Neural cell (in vitro differentiated cells): ENCODE results near the gene HS6ST3. TPM values are rescaled to one million over a fixed set of nuclear protein-coding genes. Genes with fewer than 3 reads are reported as not detected.

Experiments used
- H2AFZ ChIP-seq: fragments of 200-600, 300-800 bp; sonication (generic), shearing (Covaris generic); 2 replicates; pipeline ENCODE4 v1.6.0; 2014; ENCODE audit warnings: low read depth, mild to moderate bottlenecking, antibody characterized with exemption, low read length, moderate library complexity
- H3F3A ChIP-seq: fragments of 200-600 bp; shearing (Covaris generic); 2 replicates; pipeline ENCODE4 v1.6.1; 2016; ENCODE audit warnings: mild to moderate bottlenecking, moderate library complexity, mixed read lengths, antibody characterized with exemption, low read length; ENCODE audit not compliant: insufficient read depth, poor library complexity, severe bottlenecking
- H3K27ac ChIP-seq: fragments of 200-600, 300-800 bp; sonication (generic), shearing (Covaris generic); 2 replicates; pipeline ENCODE4 v1.5.1; 2014; ENCODE audit warnings: mild to moderate bottlenecking, low read length, moderate library complexity
- H3K27me3 ChIP-seq: fragments of 300-800, 200-600 bp; sonication (generic), shearing (Covaris generic); 2 replicates; pipeline ENCODE4 v1.6.0; 2014; ENCODE audit warnings: mild to moderate bottlenecking, low read depth, low read length, moderate library complexity; ENCODE audit not compliant: insufficient read depth
- H3K36me3 ChIP-seq: fragments of 300-800, 200-600 bp; sonication (generic), shearing (Covaris generic); 2 replicates; pipeline ENCODE4 v1.5.1; 2014; ENCODE audit warnings: mild to moderate bottlenecking, antibody characterized with exemption, low read length, moderate library complexity; ENCODE audit not compliant: insufficient read depth
- H3K4me2 ChIP-seq: fragments of 300-800, 200-600 bp; sonication (generic), shearing (Covaris generic); 2 replicates; pipeline ENCODE4 v1.6.0; 2014; ENCODE audit warnings: mild to moderate bottlenecking, low read length
- H3K4me3 ChIP-seq: fragments of 300-800, 200-600 bp; sonication (generic), shearing (Covaris generic); 2 replicates; pipeline ENCODE4 v1.5.1; 2014; ENCODE audit warnings: mild to moderate bottlenecking, low read length, moderate library complexity
- H3K79me2 ChIP-seq: fragments of 200-600 bp; shearing (Covaris generic); replicated peaks from 2 replicates; pipeline ENCODE4 v1.6.0; 2014; ENCODE audit warnings: mild to moderate bottlenecking, low read length, moderate library complexity; ENCODE audit not compliant: insufficient read depth
- H3K9ac ChIP-seq: fragments of 300-800, 200-600 bp; sonication (generic), shearing (Covaris generic); 2 replicates; pipeline ENCODE4 v1.6.1; 2016; ENCODE audit warnings: mild to moderate bottlenecking, low read length, mixed read lengths
- H3K9me2 ChIP-seq: fragments of 200-600 bp; shearing (Covaris generic); 2 replicates; pipeline ENCODE4 v1.6.1; 2016; ENCODE audit warnings: mild to moderate bottlenecking, low read length, mixed read lengths; ENCODE audit not compliant: insufficient read depth
- H3K9me3 ChIP-seq: fragments of 200-600, 300-800 bp; sonication (generic), shearing (Covaris generic); 2 replicates; pipeline ENCODE4 v1.6.1; 2016; ENCODE audit warnings: mild to moderate bottlenecking, mixed run types, low read length, moderate library complexity, mixed read lengths
- H4K20me1 ChIP-seq: fragments of 200-600 bp; shearing (Covaris generic); 2 replicates; pipeline ENCODE4 v1.6.1; 2016; ENCODE audit warnings: mild to moderate bottlenecking, mixed run types; ENCODE audit not compliant: insufficient read depth
- EP300 ChIP-seq: fragments of 450-650 bp; conservative IDR thresholded peaks from 2 replicates; pipeline ENCODE4 v1.6.1; 2014; ENCODE audit warnings: antibody characterized with exemption, mild to moderate bottlenecking, moderate library complexity; ENCODE audit not compliant: poor library complexity, severe bottlenecking
- EZH2 ChIP-seq: fragments of 200-600, 300-800 bp; shearing (Covaris generic), sonication (generic); IDR thresholded peaks from 2 replicates; pipeline ENCODE4 v1.6.1; 2014; ENCODE audit warnings: antibody characterized with exemption, low read length, borderline replicate concordance, mild to moderate bottlenecking; ENCODE audit not compliant: insufficient read depth, poor library complexity, severe bottlenecking
- MXI1 ChIP-seq: fragments of 450-650 bp; conservative IDR thresholded peaks from 2 replicates; pipeline ENCODE4 v1.6.1; 2014; ENCODE audit warnings: antibody characterized with exemption, mild to moderate bottlenecking; ENCODE audit not compliant: poor library complexity, severe bottlenecking
- POLR2AphosphoS5 ChIP-seq: IDR thresholded peaks from 2 replicates; pipeline ENCODE4 v1.6.1; 2012
- RAD21 ChIP-seq: fragments of 450-650 bp; conservative IDR thresholded peaks from 2 replicates; pipeline ENCODE4 v1.6.1; 2014; ENCODE audit warnings: antibody characterized with exemption, mild to moderate bottlenecking, moderate library complexity
- REST ChIP-seq: IDR thresholded peaks from 2 replicates; pipeline ENCODE4 v1.6.1; 2012; ENCODE audit warnings: borderline replicate concordance
- SMC3 ChIP-seq: fragments of 450-650 bp; conservative IDR thresholded peaks from 2 replicates; pipeline ENCODE4 v1.6.1; 2014; ENCODE audit warnings: antibody characterized with exemption, mild to moderate bottlenecking, moderate library complexity; ENCODE audit not compliant: poor library complexity
- TAF1 ChIP-seq: IDR thresholded peaks from 2 replicates; pipeline ENCODE4 v1.6.1; 2012; ENCODE audit warnings: low read depth
- polyA plus RNA-seq: library from polyadenylated mRNA; depleted of rRNA; stranded (reverse); fragments of >200 nt; gene quantifications from 2 replicates; pipeline ENCODE4 v1.2.3, GENCODE V29; 2014
- TF ChIP-seq, protein P1 (sequence below): fragments of 450-650 bp; IDR thresholded peaks from 2 replicates; pipeline ENCODE4 v1.5.1; 2014; ENCODE audit warnings: antibody characterized with exemption, mild to moderate bottlenecking, moderate library complexity; ENCODE audit not compliant: poor library complexity, severe bottlenecking

Gene HS6ST3
- polyA plus RNA-seq, 1 donor from 2014 or later: 10.9 TPM

GRCh38 chr13:96285729-96286128 lies 195.8 kb downstream of the HS6ST3 start:
- no peak overlapping the region for H3K27ac ChIP-seq
- no peak overlapping the region for H3K4me2 ChIP-seq
- no peaks in the 10 kb centered on the region for H3K27me3 ChIP-seq
- H3F3A ChIP-seq: no peaks in the 10 kb centered on the region
- H3K79me2 ChIP-seq: no peaks in the 10 kb centered on the region
- no peak overlapping the region for H2AFZ ChIP-seq
- no peaks in the 10 kb centered on the region for H3K36me3 ChIP-seq
- TF ChIP-seq MXI1 (no peak), EZH2 (no peak), POLR2AphosphoS5 (no peak), SMC3 (no peak), TAF1 (no peak), REST (no peak), RAD21 (no peak), EP300 (no peak)
- TF ChIP-seq, protein P1, sequence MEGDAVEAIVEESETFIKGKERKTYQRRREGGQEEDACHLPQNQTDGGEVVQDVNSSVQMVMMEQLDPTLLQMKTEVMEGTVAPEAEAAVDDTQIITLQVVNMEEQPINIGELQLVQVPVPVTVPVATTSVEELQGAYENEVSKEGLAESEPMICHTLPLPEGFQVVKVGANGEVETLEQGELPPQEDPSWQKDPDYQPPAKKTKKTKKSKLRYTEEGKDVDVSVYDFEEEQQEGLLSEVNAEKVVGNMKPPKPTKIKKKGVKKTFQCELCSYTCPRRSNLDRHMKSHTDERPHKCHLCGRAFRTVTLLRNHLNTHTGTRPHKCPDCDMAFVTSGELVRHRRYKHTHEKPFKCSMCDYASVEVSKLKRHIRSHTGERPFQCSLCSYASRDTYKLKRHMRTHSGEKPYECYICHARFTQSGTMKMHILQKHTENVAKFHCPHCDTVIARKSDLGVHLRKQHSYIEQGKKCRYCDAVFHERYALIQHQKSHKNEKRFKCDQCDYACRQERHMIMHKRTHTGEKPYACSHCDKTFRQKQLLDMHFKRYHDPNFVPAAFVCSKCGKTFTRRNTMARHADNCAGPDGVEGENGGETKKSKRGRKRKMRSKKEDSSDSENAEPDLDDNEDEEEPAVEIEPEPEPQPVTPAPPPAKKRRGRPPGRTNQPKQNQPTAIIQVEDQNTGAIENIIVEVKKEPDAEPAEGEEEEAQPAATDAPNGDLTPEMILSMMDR: no peak
- no peaks in the 10 kb centered on the region for H4K20me1 ChIP-seq
- H3K4me3 ChIP-seq: no peak overlapping the region
- H3K9me2 ChIP-seq: no peaks in the 10 kb centered on the region
- H3K9ac ChIP-seq: no peak overlapping the region
- H3K9me3 ChIP-seq: no peaks in the 10 kb centered on the region

- no peaks in the 10 kb centered on the region for H3F3A ChIP-seq
- H3K27ac ChIP-seq: no peak overlapping the region
- H3K9ac ChIP-seq: no peak overlapping the region
Observed at GRCh38 chr13:96294930-96295881, 205.3 kb downstream of the HS6ST3 start.

More at GRCh38 chr13:96294930-96295881, 205.3 kb downstream of the HS6ST3 start:
- no peak overlapping the region for H3K4me3 ChIP-seq
- H3K9me2 ChIP-seq: no peaks in the 10 kb centered on the region
- no peaks in the 10 kb centered on the region for H3K9me3 ChIP-seq
- H3K79me2 ChIP-seq: no peaks in the 10 kb centered on the region
- no peak overlapping the region for H3K4me2 ChIP-seq
- no peaks in the 10 kb centered on the region for H4K20me1 ChIP-seq
- H3K36me3 ChIP-seq: no peaks in the 10 kb centered on the region
- no peak overlapping the region for H2AFZ ChIP-seq
- no peaks in the 10 kb centered on the region for H3K27me3 ChIP-seq
- TF ChIP-seq EP300 (no peak), MXI1 (no peak), POLR2AphosphoS5 (no peak), RAD21 (no peak), TAF1 (no peak), REST (no peak), EZH2 (no peak), SMC3 (no peak)
- TF ChIP-seq, protein P1: no peak
